Astrocyte of the spinal cord (primary cell): ENCODE measurements around the gene SAV1.
"Not testable (repeated sequence)": the region's sequence is repeated elsewhere in the genome, so short reads cannot be mapped to it uniquely, and the experiment has no call there.

ENCODE experiments used
- DNase-seq: peaks from one replicate; pipeline ENCODE4 v3.0.0; 2011; ENCODE audit warnings: low read depth, low spot score
- H3K4me3 ChIP-seq: 2 replicates; pipeline ENCODE4 v1.5.1; 2011; ENCODE audit warnings: low read depth, mild to moderate bottlenecking, low read length, moderate library complexity
- CTCF ChIP-seq: IDR thresholded peaks from 2 replicates; pipeline ENCODE4 v1.5.1; 2012; ENCODE audit warnings: low read depth, mild to moderate bottlenecking, low read length, inconsistent platforms
- in situ Hi-C: cut with HindIII; loops from 2 replicates; pipeline ENCODE4 v1.10.0; 2017; ENCODE audit warnings: low sequenced_read_pairs

Gene SAV1

GRCh38 chr14:50649691-50650090 is 18.4 kb downstream of the SAV1 start:
- no peak for DNase-seq
- no peak for TF ChIP-seq CTCF
- in situ Hi-C loops: no loop called here
- no peak overlapping the region for H3K4me3 ChIP-seq

- no peak for DNase-seq
These were observed 20.4 kb downstream of the SAV1 start for GRCh38 chr14:50647753-50648152.

GRCh38 chr14:50647282-50647681 is 20.8 kb downstream of the SAV1 start:
- in situ Hi-C loops: no loop called here
- DNase-seq: no peak
- H3K4me3 ChIP-seq: no peak overlapping the region
- TF ChIP-seq CTCF: no peak

More at GRCh38 chr14:50647753-50648152, 20.4 kb downstream of the SAV1 start:
- in situ Hi-C loops: no loop called here
- no peak overlapping the region for H3K4me3 ChIP-seq
- no peak for TF ChIP-seq CTCF

- no peak for TF ChIP-seq CTCF
- DNase-seq: no peak
- in situ Hi-C loops: no loop called here
- no peak overlapping the region for H3K4me3 ChIP-seq
These were observed 33.0 kb downstream of the SAV1 start for GRCh38 chr14:50635141-50635540.

- no peak for TF ChIP-seq CTCF
- in situ Hi-C loops: no loop called here
- no peak for DNase-seq
- no peak overlapping the region for H3K4me3 ChIP-seq
These were observed 34.2 kb downstream of the SAV1 start for GRCh38 chr14:50633954-50634353.

- no peak for TF ChIP-seq CTCF
- no peak overlapping the region for H3K4me3 ChIP-seq
- in situ Hi-C loops: no loop called here
- peak; percentile 55 for DNase-seq
These were observed 36.7 kb downstream of the SAV1 start for GRCh38 chr14:50631408-50631821.

- H3K4me3 ChIP-seq, in situ Hi-C loops, DNase-seq: not testable (repeated sequence)
These were observed 43.2 kb downstream of the SAV1 start for GRCh38 chr14:50624947-50625346.
